Measurements from ENCODE around the gene ELANE.

Gene ELANE

DNA sequence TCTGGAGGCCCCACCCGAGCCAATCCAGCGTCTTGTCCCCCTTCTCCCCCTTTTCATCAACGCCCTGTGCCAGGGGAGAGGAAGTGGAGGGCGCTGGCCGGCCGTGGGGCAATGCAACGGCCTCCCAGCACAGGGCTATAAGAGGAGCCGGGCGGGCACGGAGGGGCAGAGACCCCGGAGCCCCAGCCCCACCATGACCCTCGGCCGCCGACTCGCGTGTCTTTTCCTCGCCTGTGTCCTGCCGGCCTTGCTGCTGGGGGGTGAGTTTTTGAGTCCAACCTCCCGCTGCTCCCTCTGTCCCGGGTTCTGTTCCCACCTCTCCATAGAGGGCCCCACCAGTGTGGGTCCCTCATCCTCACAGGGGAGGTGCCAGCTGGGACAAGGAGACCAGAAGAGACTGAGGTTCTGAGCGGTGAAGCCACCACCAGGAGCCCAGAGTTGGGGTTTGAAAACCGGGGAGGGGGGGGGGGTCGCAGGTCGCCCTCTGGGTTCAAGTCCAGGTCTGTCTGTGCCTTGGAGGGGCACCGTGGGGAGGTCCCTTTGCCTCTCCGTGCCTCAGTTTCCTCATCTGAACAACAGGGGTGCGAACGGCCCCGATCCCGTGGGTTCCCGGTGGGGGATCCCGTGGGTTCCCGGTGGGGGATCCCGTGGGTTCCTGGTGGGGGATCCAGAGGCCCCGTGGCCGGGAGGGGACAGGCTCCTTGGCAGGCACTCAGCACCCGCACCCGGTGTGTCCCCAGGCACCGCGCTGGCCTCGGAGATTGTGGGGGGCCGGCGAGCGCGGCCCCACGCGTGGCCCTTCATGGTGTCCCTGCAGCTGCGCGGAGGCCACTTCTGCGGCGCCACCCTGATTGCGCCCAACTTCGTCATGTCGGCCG, at the start of gene ELANE:
TSS of gene ELANE (plus strand) at position 168 of the 878 bp plus-strand sequence. CDS start at position 194, 26 bp downstream.
- DNase-seq, result no peak

DNA sequence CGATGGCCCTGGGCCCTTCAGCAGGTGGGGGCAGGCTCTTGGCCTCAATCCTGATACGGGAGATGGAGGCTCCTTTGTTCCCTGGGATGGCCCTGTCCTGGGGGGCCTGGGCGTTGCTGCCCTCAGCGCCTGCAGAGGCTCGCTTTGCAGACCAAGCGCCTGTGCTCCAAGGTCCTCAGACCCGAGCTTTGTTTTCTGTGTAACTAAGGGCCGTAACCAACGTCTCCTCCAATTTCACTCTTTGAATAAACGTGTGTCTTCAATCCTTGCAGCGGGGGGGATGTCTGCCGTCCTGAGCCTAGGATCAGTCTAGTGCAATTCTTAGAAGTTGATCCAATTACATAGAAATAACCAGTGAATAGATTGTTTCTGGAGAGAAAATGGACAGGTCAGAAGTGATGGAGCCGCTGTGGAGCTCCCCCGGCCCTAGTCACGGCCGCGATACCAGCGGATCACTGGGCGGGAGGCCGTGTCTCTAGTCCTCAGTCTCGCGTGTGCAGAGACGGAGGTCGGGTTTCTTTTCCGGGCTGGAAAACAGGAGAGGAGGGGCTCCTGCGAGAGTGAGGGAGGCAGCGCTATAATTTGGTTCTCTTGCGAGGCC, 49.5 kb upstream of the ELANE start:
- no peak for DNase-seq

DNA sequence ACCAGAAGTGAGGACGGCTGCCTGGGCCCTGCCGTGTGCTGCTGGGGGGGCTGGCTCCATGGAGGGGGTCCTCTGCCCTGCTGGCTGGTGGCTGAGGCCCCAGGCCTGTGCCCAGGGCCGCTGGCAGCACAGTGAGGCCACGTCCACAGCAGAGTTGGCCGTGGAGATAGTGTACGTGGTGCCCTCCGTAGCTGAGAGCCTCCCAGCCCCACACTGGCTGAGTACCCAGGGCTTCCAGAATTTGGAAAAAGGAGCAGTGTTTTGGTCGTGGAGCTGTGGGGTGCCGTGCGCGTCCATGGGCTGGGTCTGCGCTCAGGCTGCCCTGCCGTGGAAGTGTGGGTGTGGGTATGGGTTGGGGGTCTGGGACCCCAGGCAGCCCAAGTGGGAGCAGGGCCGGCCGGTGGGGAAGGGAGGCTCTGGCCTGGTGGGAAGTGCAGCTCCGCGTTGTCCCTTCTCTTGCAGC, 49.0 kb upstream of the ELANE start:
- DNase-seq, result no peak

DNA sequence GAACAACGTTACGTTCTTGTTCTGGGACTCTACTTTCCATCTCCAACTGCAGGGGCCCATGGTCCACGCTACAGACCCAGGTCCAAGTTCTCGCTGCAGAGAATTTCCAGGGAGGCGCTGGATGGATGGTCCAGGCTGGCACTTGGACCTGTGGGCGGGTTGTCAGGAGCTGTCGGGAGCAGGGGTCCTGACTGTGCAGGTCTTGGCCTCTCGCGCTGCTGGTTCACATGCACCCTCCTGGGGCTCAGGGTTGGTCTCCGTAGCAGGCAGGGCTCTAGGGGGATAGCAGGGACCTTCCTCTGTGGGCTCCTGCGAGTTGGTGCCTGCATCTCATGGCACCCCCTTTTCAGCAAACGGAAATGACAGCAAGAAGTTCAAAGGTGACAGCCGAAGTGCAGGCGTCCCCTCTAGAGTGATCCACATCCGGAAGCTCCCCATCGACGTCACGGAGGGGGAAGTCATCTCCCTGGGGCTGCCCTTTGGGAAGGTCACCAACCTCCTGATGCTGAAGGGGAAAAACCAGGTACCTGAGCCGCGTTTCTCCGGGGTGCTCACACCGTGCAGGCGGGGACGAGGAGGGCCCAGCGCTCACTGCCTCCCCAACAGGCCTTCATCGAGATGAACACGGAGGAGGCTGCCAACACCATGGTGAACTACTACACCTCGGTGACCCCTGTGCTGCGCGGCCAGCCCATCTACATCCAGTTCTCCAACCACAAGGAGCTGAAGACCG, 48.3 kb upstream of the ELANE start:
- no peak for DNase-seq

DNA sequence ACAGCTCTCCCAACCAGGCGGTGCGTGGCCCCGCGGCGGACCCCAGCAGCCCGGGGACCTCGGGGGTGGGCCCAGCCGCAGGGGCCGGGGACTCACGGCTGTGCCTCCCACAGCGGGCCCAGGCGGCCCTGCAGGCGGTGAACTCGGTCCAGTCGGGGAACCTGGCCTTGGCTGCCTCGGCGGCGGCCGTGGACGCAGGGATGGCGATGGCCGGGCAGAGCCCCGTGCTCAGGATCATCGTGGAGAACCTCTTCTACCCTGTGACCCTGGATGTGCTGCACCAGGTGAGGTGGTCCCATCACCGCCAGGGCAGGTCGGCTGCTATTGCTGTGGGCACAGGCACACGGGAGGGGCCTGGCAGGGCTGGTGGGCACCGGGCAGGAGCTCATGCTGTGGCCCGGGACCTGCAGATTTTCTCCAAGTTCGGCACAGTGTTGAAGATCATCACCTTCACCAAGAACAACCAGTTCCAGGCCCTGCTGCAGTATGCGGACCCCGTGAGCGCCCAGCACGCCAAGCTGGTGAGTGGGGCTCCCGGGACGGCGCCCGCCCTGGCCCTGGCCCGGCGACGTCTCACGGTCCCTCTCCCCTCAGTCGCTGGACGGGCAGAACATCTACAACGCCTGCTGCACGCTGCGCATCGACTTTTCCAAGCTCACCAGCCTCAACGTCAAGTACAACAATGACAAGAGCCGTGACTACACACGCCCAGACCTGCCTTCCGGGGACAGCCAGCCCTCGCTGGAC, 47.5 kb upstream of the ELANE start:
- DNase-seq, result no peak

DNA sequence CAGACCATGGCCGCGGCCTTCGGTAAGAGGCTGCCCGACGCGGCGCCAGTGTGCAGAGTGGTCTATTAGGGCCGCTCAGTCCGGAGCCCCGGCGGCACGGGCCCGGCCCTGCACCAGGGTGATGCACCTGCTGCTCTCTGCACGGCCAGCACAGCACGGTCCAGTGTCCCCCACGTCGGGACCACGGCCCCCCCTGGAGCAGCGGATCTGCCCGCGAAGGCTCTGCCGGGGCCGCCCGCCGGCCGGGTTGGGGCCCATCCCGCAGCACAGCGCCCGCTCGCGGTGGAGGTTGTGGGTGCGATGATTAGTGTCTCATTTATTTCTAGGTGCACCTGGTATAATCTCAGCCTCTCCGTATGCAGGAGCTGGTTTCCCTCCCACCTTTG, 46.9 kb upstream of the ELANE start:
- DNase-seq, result no peak

DNA sequence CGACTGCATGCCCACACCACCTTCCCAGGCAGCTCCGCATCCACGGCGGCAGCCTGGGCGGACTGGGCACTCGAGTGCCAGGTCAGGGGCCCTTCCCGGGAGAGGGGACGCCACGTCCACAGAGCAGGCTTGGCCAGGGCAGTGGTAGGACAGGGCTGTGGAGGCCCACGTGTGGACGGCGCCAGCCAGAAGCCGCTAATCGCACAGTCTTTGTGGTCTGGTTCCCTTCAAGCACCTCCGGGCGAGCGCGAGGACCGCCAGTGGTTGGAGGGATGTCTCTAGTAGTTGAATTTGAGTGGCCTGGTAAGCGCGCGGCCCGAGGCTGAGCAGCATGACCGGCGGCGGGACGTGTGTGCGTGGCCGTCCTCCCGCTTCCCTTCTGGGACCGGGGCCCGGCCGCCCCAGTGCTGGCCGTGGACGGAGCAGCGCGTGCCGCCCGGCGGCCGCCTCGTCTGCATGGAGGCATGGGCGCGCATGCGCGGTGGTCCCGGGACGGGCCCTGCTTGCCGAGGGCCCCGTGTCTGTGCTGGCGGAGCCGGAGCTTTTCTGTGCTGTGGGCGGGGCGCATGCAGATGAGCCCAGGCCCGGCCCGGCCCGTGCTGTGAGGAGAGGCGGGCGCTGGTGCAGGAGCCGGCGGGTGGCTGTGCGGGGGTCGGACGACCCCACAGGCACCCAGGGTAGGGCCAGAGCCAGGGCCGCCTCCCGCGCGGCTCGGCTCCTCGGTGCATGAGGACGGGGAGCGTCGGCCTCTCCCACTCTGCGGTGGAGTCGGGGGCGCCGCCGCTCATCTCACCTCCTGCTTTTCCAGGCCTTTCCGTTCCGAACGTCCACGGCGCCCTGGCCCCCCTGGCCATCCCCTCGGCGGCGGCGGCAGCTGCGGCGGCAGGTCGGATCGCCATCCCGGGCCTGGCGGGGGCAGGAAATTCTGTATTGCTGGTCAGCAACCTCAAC, 46.2 kb upstream of the ELANE start:
- no peak for DNase-seq

DNA sequence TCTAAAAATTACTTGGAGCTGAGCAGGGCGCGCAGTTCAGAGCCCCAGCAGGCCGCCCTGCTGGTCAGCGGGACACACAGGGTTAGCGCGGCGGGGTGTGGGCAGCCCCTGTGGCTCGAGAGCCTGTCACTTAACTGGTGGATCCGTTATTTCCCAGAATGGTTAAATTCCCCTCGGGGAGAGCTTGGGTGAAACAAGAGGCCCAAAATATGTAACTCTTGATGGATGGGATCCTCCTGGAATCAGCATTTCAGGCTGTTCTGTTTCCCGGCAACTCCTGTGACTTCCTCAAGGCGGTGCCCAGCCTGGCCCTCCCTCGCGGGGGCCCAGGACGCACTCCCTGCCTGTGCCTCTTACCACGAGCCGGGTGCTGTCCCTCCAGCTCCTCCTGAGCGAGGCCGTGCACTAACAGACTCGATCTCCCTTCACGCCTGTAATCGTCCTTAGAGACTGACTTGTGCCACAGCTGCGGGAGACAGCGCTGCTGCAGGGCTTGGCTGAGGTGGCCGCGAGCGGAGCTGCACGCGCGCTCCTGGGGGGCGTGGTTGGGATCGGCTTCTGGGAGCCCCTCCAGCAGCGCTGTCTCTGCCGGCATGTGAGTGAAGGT, 45.2 kb upstream of the ELANE start:
- DNase-seq, result no peak

DNA sequence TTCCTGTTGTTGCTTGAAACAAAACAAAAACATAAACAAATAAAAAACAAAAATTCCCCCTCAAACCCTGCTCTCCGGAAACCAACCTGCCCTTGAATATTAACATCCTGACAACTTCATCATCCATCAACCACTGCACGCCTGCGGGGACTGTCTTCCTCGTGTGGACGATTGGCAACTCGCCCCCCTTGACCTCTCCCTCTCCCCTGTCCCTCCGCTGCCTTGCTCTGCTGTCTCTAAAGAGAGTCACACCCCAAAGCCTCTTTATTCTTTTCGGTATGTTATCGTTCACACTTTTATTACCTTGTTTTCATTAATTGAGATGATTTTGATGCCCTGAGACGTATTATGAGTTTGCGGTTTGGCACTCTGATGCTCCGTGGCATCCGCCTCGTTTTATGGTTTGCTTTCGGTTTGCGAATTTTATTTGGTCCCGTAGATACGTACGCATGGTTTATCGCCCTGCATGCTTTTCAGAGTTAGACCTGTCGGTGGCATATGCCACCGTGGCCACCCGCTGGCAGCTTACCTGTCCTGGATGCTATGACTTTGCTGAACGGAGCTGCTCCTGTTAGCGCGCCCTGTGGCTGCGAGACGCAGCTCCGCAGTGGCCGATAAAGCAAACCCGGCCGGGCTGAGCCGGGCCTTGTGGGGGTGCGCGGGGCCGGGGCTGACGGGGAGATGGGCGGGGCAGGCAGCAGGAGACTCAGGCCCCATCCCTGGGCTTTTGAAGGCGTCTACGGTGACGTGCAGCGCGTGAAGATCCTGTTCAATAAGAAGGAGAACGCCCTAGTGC, 44.3 kb upstream of the ELANE start:
- DNase-seq, result no peak

DNA sequence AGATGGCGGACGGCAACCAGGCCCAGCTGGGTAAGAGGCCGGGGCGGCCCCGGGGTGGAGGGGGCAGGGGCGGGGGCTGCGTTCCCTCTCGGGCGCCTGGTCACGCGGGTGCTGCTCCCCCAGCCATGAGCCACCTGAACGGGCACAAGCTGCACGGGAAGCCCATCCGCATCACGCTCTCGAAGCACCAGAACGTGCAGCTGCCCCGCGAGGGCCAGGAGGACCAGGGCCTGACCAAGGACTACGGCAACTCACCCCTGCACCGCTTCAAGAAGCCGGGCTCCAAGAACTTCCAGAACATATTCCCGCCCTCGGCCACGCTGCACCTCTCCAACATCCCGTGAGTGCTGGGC, 43.7 kb upstream of the ELANE start:
- DNase-seq, result no peak

DNA sequence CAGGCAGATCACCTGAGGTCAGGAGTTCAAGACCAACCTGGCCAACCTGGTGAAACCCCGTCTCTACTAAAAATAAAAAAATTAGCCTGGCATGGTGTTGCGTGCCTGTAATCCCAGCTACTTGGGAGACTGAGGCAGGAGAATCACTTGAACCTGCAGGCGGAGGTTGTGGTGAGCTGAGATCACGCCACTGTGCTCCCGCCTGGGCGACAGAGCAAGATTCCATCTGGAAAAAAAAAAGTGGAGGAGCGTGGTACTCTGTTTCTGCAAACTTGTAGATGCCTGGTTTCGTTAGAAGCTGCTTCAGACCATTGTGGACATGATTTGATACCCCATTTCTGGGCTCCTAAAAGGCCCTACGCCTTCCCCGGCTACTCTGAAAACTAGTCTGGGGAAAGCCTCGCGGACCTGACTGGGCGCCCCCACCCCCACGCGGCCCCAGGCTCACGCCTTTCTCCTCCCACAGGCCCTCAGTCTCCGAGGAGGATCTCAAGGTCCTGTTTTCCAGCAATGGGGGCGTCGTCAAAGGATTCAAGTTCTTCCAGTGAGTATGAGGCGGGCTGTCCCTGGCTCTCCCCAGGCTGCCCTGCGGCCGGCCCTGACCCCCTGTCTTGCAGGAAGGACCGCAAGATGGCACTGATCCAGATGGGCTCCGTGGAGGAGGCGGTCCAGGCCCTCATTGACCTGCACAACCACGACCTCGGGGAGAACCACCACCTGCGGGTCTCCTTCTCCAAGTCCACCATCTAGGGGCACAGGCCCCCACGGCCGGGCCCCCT, 41.8 kb upstream of the ELANE start:
- DNase-seq, result no peak

DNA sequence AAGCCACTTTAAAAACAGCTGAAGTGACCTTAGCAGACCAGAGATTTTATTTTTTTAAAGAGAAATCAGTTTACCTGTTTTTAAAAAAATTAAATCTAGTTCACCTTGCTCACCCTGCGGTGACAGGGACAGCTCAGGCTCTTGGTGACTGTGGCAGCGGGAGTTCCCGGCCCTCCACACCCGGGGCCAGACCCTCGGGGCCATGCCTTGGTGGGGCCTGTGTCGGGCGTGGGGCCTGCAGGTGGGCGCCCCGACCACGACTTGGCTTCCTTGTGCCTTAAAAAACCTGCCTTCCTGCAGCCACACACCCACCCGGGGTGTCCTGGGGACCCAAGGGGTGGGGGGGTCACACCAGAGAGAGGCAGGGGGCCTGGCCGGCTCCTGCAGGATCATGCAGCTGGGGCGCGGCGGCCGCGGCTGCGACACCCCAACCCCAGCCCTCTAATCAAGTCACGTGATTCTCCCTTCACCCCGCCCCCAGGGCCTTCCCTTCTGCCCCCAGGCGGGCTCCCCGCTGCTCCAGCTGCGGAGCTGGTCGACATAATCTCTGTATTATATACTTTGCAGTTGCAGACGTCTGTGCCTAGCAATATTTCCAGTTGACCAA, 41.1 kb upstream of the ELANE start:
- DNase-seq, result peak in 1 of 56 donors; percentile 20

DNA sequence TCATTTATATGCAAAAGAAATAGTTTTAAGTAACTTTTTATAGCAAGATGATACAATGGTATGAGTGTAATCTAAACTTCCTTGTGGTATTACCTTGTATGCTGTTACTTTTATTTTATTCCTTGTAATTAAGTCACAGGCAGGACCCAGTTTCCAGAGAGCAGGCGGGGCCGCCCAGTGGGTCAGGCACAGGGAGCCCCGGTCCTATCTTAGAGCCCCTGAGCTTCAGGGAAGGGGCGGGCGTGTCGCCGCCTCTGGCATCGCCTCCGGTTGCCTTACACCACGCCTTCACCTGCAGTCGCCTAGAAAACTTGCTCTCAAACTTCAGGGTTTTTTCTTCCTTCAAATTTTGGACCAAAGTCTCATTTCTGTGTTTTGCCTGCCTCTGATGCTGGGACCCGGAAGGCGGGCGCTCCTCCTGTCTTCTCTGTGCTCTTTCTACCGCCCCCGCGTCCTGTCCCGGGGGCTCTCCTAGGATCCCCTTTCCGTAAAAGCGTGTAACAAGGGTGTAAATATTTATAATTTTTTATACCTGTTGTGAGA, 40.5 kb upstream of the ELANE start:
- DNase-seq, result no peak

DNA sequence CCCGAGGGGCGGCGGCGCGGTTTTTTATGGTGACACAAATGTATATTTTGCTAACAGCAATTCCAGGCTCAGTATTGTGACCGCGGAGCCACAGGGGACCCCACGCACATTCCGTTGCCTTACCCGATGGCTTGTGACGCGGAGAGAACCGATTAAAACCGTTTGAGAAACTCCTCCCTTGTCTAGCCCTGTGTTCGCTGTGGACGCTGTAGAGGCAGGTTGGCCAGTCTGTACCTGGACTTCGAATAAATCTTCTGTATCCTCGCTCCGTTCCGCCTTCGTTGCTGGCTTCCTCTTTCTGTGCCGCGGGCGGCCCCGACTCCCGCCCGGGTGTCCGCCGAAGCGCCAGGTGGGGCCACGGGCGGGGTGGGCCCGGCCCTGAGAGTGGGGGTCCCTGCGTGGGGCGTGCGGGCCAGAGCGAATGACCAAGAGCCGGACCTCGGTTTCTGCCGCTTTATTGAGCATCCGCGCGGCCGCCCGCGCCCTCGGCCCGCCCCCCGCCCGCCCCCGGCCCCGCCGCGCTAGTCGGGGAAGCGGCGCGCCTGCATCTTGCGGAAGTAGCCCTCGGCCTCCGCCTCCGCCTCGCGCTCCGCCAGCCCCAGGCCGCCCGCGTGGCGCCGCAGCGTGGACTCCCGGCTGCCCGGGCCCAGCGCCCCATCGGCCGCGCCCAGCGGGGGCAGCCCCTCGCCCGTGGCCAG, 39.9 kb upstream of the ELANE start:
- DNase-seq, result no peak

DNA sequence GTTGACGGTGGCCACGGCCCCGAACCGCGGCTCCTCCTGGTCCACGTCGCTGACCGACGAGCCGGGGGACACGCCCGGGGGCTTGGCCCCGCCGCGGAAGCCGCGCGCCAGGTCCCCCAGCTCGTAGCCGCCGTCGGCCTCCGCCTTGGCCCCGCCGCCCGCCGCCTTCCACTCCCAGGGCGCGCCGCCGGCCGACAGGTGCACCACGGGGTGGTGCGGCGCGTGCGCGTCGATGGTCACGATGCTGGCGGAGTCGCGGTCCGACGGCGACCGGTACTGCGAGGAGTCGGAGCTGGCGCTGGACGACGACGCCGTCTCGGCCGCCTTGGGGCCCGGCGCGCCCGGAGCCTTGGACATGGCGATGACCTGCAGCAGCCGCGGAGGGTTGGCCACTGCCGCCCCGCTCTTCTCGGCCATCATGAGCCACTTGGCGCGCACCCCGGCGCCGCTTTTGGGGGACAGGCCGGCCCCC, 39.3 kb upstream of the ELANE start:
- no peak for DNase-seq

Data from nucleus accumbens (tissue), 56 donors.